Progenitor cell of endocrine pancreas (in vitro differentiated cells): ENCODE results near the gene SIAH1. TPM values are rescaled to one million over a fixed set of nuclear protein-coding genes. Genes with fewer than 3 reads are reported as not detected.
A peak's percentile ranks its signal among the peaks of the same experiment; 100 is the strongest.

ENCODE experiments used
- DNase-seq: peaks from one replicate; pipeline ENCODE4 v3.0.0; 2021; ENCODE audit warnings: low spot score; ENCODE audit not compliant: unreplicated experiment
- H3K27ac Mint-ChIP-seq: 2 replicates; pipeline ENCODE4 v1.8.0; 2021; ENCODE audit warnings: mild to moderate bottlenecking, moderate library complexity, mixed read lengths
- H3K27me3 Mint-ChIP-seq: 2 replicates; pipeline ENCODE4 v1.8.0; 2021; ENCODE audit warnings: mixed read lengths
- H3K36me3 Mint-ChIP-seq: 2 replicates; pipeline ENCODE4 v1.8.0; 2022; ENCODE audit warnings: mixed read lengths; ENCODE audit not compliant: insufficient read depth
- H3K4me1 Mint-ChIP-seq: 2 replicates; pipeline ENCODE4 v1.8.0; 2021; ENCODE audit warnings: low read depth, mixed read lengths
- H3K4me3 Mint-ChIP-seq: 2 replicates; pipeline ENCODE4 v1.8.0; 2021; ENCODE audit warnings: low read depth, mild to moderate bottlenecking, moderate library complexity, mixed read lengths
- H3K9me3 Mint-ChIP-seq: 2 replicates; pipeline ENCODE4 v1.8.0; 2021; ENCODE audit warnings: low read depth, mixed read lengths
- CTCF ChIP-seq: fragments of 200-600 bp; sonication (generic); IDR thresholded peaks from one replicate; pipeline ENCODE4 v1.5.0; 2021; ENCODE audit warnings: antibody characterized with exemption, mild to moderate bottlenecking; ENCODE audit not compliant: unreplicated experiment
- long read RNA-seq: library from polyadenylated mRNA; unstranded; transcript quantifications from one replicate; pipeline ENCODE4 v2.0.0, GENCODE V29; 2020
- total RNA-seq: library from RNA; stranded (reverse); gene quantifications from 2 replicates; pipeline ENCODE4 v1.2.1, GENCODE V29; 2021

Gene SIAH1
- total RNA-seq, result 38.3 and 40.5 TPM in 2 replicates
- long read RNA-seq, transcript SIAH1-203 (2 exons, 2,147 nt), result major isoform, 15 of 23 reads
- long read RNA-seq, partial matches to known transcripts, result 0 of 23 reads
- long read RNA-seq, other reads (novel, unspliced or antisense), result 5 of 23 reads

- Mint-ChIP-seq H3K9me3 (peaks cover 3% of the 10 kb centered on the region), H3K4me1 (peaks cover 9% of the 10 kb centered on the region), H3K36me3 (peaks cover 3% of the 10 kb centered on the region), H3K4me3 (peak within 1 kb of the TSS; percentile 97), H3K27me3 (no peaks in the 10 kb centered on the region), H3K27ac (peak within 1 kb of the TSS; percentile 100)
- DNase-seq, result peak; percentile 92
- TF ChIP-seq CTCF, result no peak
Measured at GRCh38 chr16:48385253-48386150, at the start of gene SIAH1. Gene SIAH1 (minus strand): TSS chr16:48385413. CDS start chr16:48362428, 22,985 bp downstream.

GRCh38 chr16:48434653-48435317, 49.6 kb upstream of the SIAH1 start:
- H3K27me3 Mint-ChIP-seq, result peaks cover 7% of the 10 kb centered on the region
- no peak for DNase-seq
- H3K36me3 Mint-ChIP-seq, result no peaks in the 10 kb centered on the region
- peaks cover 2% of the 10 kb centered on the region for H3K4me1 Mint-ChIP-seq
- no peak overlapping the region for H3K4me3 Mint-ChIP-seq
- TF ChIP-seq CTCF, result no peak
- peak overlapping the region; percentile 8 for H3K27ac Mint-ChIP-seq
- no peaks in the 10 kb centered on the region for H3K9me3 Mint-ChIP-seq

GRCh38 chr16:48433850-48434530, 48.8 kb upstream of the SIAH1 start:
- TF ChIP-seq CTCF, result no peak
- no peaks in the 10 kb centered on the region for H3K9me3 Mint-ChIP-seq

GRCh38 chr16:48433116-48433849, 48.1 kb upstream of the SIAH1 start:
- H3K27ac Mint-ChIP-seq, result no peak overlapping the region
- H3K36me3 Mint-ChIP-seq, result no peaks in the 10 kb centered on the region
- no peaks in the 10 kb centered on the region for H3K9me3 Mint-ChIP-seq
- no peak for DNase-seq
- no peak overlapping the region for H3K4me3 Mint-ChIP-seq
- peaks cover 2% of the 10 kb centered on the region for H3K4me1 Mint-ChIP-seq
- peaks cover 7% of the 10 kb centered on the region for H3K27me3 Mint-ChIP-seq
- no peak for TF ChIP-seq CTCF

More at GRCh38 chr16:48433850-48434530, 48.8 kb upstream of the SIAH1 start:
- H3K27me3 Mint-ChIP-seq, result peaks cover 7% of the 10 kb centered on the region
- peaks cover 2% of the 10 kb centered on the region for H3K4me1 Mint-ChIP-seq
- DNase-seq, result no peak
- no peaks in the 10 kb centered on the region for H3K36me3 Mint-ChIP-seq
- H3K4me3 Mint-ChIP-seq, result no peak overlapping the region
- no peak overlapping the region for H3K27ac Mint-ChIP-seq
